ENCODE results near the gene WASL. TPM values are rescaled to one million over a fixed set of nuclear protein-coding genes. Genes with fewer than 3 reads are reported as not detected.
"Not testable (repeated sequence)": the region's sequence is repeated elsewhere in the genome, so short reads cannot be mapped to it uniquely, and the experiment has no call there.

Gene WASL
- total RNA-seq, 1 donor from 2014 or later: 36.0 TPM

GRCh38 chr7:123784263-123784662, 35.5 kb upstream of the WASL start:
- no peak overlapping the region for H2AFZ ChIP-seq (ENCODE audit: low read depth, low read length)
- no peaks in the 10 kb centered on the region for H3K9me3 Mint-ChIP-seq (ENCODE audit: unreplicated experiment)

GRCh38 chr7:123783820-123784219, 35.0 kb upstream of the WASL start:
- Mint-ChIP-seq H3K27me3 (ENCODE audit: low read depth, unreplicated experiment) (no peaks in the 10 kb centered on the region), H3K9me3 (ENCODE audit: unreplicated experiment) (no peaks in the 10 kb centered on the region), H3K4me3 (ENCODE audit: unreplicated experiment) (no peak overlapping the region), H3K4me1 (ENCODE audit: low read depth, unreplicated experiment) (peaks cover 3% of the 10 kb centered on the region), H3K36me3 (ENCODE audit: low read depth, unreplicated experiment) (no peaks in the 10 kb centered on the region), H3K27ac (ENCODE audit: unreplicated experiment) (no peak overlapping the region)
- H3K4me2 ChIP-seq (ENCODE audit: low read length): no peak overlapping the region
- H3K79me2 ChIP-seq (ENCODE audit: insufficient read depth, low read length): no peaks in the 10 kb centered on the region
- FAIRE-seq (no peak), DNase-seq (ENCODE audit: low read depth) (no peak)
- no peaks in the 10 kb centered on the region for H4K20me1 ChIP-seq (ENCODE audit: insufficient read depth, low read length)
- H3K27ac ChIP-seq (ENCODE audit: low read depth, low read length): no peak overlapping the region
- H3K36me3 ChIP-seq (ENCODE audit: insufficient read depth, low read length): no peaks in the 10 kb centered on the region
- no peak overlapping the region for H2AFZ ChIP-seq (ENCODE audit: low read depth, low read length)
- no peak overlapping the region for H3K4me3 ChIP-seq (ENCODE audit: insufficient read depth, low read depth, low read length)
- H3K4me1 ChIP-seq (ENCODE audit: insufficient read depth, low read length): no peaks in the 10 kb centered on the region
- peaks cover 2% of the 10 kb centered on the region for H3K27me3 ChIP-seq (ENCODE audit: insufficient read depth, low read length)
- TF ChIP-seq EZH2 (IDR thresholded peaks at IDR 0.05; ENCODE audit: insufficient read depth, low read length): no peak
- TF ChIP-seq CTCF (IDR thresholded peaks at IDR 0.05; ENCODE audit: insufficient read depth, low read depth, low read length): no peak
- H3K9ac ChIP-seq (ENCODE audit: low read length): no peak overlapping the region
- H3K9me3 ChIP-seq (ENCODE audit: insufficient read depth, low read depth, low read length): no peaks in the 10 kb centered on the region

More at GRCh38 chr7:123784263-123784662, 35.5 kb upstream of the WASL start:
- Histone ChIP-seq H3K4me2 (ENCODE audit: low read length) (no peak overlapping the region), H3K27me3 (ENCODE audit: insufficient read depth, low read length) (peaks cover 2% of the 10 kb centered on the region), H3K9me3 (ENCODE audit: insufficient read depth, low read depth, low read length) (no peaks in the 10 kb centered on the region), H3K4me3 (ENCODE audit: insufficient read depth, low read depth, low read length) (no peak overlapping the region), H4K20me1 (ENCODE audit: insufficient read depth, low read length) (no peaks in the 10 kb centered on the region), H3K36me3 (ENCODE audit: insufficient read depth, low read length) (no peaks in the 10 kb centered on the region), H3K79me2 (ENCODE audit: insufficient read depth, low read length) (no peaks in the 10 kb centered on the region), H3K9ac (ENCODE audit: low read length) (no peak overlapping the region), H3K27ac (ENCODE audit: low read depth, low read length) (no peak overlapping the region), H3K4me1 (ENCODE audit: insufficient read depth, low read length) (no peaks in the 10 kb centered on the region)
- FAIRE-seq: no peak
- H3K36me3 Mint-ChIP-seq (ENCODE audit: low read depth, unreplicated experiment): no peaks in the 10 kb centered on the region
- no peak for DNase-seq (ENCODE audit: low read depth)
- H3K27ac Mint-ChIP-seq (ENCODE audit: unreplicated experiment): no peak overlapping the region
- no peak for TF ChIP-seq EZH2 (IDR thresholded peaks at IDR 0.05; ENCODE audit: insufficient read depth, low read length)
- no peak for TF ChIP-seq CTCF (IDR thresholded peaks at IDR 0.05; ENCODE audit: insufficient read depth, low read depth, low read length)
- H3K4me3 Mint-ChIP-seq (ENCODE audit: unreplicated experiment): no peak overlapping the region
- H3K27me3 Mint-ChIP-seq (ENCODE audit: low read depth, unreplicated experiment): no peaks in the 10 kb centered on the region
- peaks cover 3% of the 10 kb centered on the region for H3K4me1 Mint-ChIP-seq (ENCODE audit: low read depth, unreplicated experiment)

GRCh38 chr7:123782071-123782798, 33.4 kb upstream of the WASL start:
- Mint-ChIP-seq H3K9me3 (ENCODE audit: unreplicated experiment) (no peaks in the 10 kb centered on the region), H3K27ac (ENCODE audit: unreplicated experiment) (no peak overlapping the region), H3K36me3 (ENCODE audit: low read depth, unreplicated experiment) (no peaks in the 10 kb centered on the region), H3K4me3 (ENCODE audit: unreplicated experiment) (no peak overlapping the region), H3K27me3 (ENCODE audit: low read depth, unreplicated experiment) (no peaks in the 10 kb centered on the region), H3K4me1 (ENCODE audit: low read depth, unreplicated experiment) (no peaks in the 10 kb centered on the region)
- H3K27me3 ChIP-seq (ENCODE audit: insufficient read depth, low read length): peaks cover 2% of the 10 kb centered on the region
- no peaks in the 10 kb centered on the region for H3K9me3 ChIP-seq (ENCODE audit: insufficient read depth, low read depth, low read length)
- no peak overlapping the region for H3K27ac ChIP-seq (ENCODE audit: low read depth, low read length)
- no peak overlapping the region for H3K4me3 ChIP-seq (ENCODE audit: insufficient read depth, low read depth, low read length)
- H3K36me3 ChIP-seq (ENCODE audit: insufficient read depth, low read length): no peaks in the 10 kb centered on the region
- no peak for FAIRE-seq
- DNase-seq (ENCODE audit: low read depth): no peak
- H3K9ac ChIP-seq (ENCODE audit: low read length): no peak overlapping the region
- H3K4me2 ChIP-seq (ENCODE audit: low read length): no peak overlapping the region
- no peaks in the 10 kb centered on the region for H3K79me2 ChIP-seq (ENCODE audit: insufficient read depth, low read length)
- no peak overlapping the region for H2AFZ ChIP-seq (ENCODE audit: low read depth, low read length)
- no peak for TF ChIP-seq CTCF (IDR thresholded peaks at IDR 0.05; ENCODE audit: insufficient read depth, low read depth, low read length)
- no peak for TF ChIP-seq EZH2 (IDR thresholded peaks at IDR 0.05; ENCODE audit: insufficient read depth, low read length)
- H4K20me1 ChIP-seq (ENCODE audit: insufficient read depth, low read length): no peaks in the 10 kb centered on the region
- H3K4me1 ChIP-seq (ENCODE audit: insufficient read depth, low read length): no peaks in the 10 kb centered on the region

- not testable (repeated sequence) for H2AFZ ChIP-seq (ENCODE audit: low read depth, low read length); H3K4me3 Mint-ChIP-seq (ENCODE audit: unreplicated experiment); H3K4me1 Mint-ChIP-seq (ENCODE audit: low read depth, unreplicated experiment); H3K9me3 Mint-ChIP-seq (ENCODE audit: unreplicated experiment); H3K27me3 Mint-ChIP-seq (ENCODE audit: low read depth, unreplicated experiment); H3K27ac ChIP-seq (ENCODE audit: low read depth, low read length); H3K27ac Mint-ChIP-seq (ENCODE audit: unreplicated experiment); H3K79me2 ChIP-seq (ENCODE audit: insufficient read depth, low read length); H3K9ac ChIP-seq (ENCODE audit: low read length); H3K27me3 ChIP-seq (ENCODE audit: insufficient read depth, low read length); DNase-seq (ENCODE audit: low read depth); H3K36me3 Mint-ChIP-seq (ENCODE audit: low read depth, unreplicated experiment); H3K4me1 ChIP-seq (ENCODE audit: insufficient read depth, low read length); H3K36me3 ChIP-seq (ENCODE audit: insufficient read depth, low read length); H3K4me2 ChIP-seq (ENCODE audit: low read length); H3K9me3 ChIP-seq (ENCODE audit: insufficient read depth, low read depth, low read length); H3K4me3 ChIP-seq (ENCODE audit: insufficient read depth, low read depth, low read length); FAIRE-seq; H4K20me1 ChIP-seq (ENCODE audit: insufficient read depth, low read length)
Observed at GRCh38 chr7:123780472-123780871, 31.7 kb upstream of the WASL start.

All from astrocyte (in vitro differentiated cells and primary cell).